SK-N-SH (cell line): ENCODE data around the gene SYCN. TPM values are rescaled to one million over a fixed set of nuclear protein-coding genes. Genes with fewer than 3 reads are reported as not detected.

Source experiments
- CTCF ChIA-PET: fragments of 300-600, 350-600 bp; formaldehyde crosslinking; extraction: SDS; loops from one replicate; lab custom pipeline; 2021; lab: Yijun Ruan, JAX
- POLR2A ChIA-PET: fragments of 350-600 bp; sonication (Branson Sonifier 250); formaldehyde crosslinking; extraction: SDS; loops from one replicate; lab custom pipeline; 2020; ENCODE audit warnings: antibody characterized with exemption, inconsistent platforms; lab: Yijun Ruan, JAX
- DNase-seq: peaks from one replicate; pipeline ENCODE4 v3.0.0; 2012
- H2AFZ ChIP-seq: fragments of 200-600 bp; sonication (generic); 2 replicates; pipeline ENCODE4 v1.8.1; 2016; ENCODE audit warnings: antibody characterized with exemption, mild to moderate bottlenecking, low read depth
- H3F3A ChIP-seq: fragments of 200-600 bp; sonication (generic); replicated peaks from 2 replicates; pipeline ENCODE3; 2016; ENCODE audit warnings: antibody characterized with exemption, mild to moderate bottlenecking; ENCODE audit not compliant: insufficient read depth
- H3K27ac ChIP-seq, 2 experiments: fragments of 200-500 bp in 1 of 2; fragments of 200-600 bp in 1 of 2; sonication (Bioruptor generic) in 1 of 2; sonication (generic), shearing (Covaris generic) in 1 of 2; 2 replicates each; pipeline versions ENCODE4 v1.5.1 to v1.6.1; 2014 to 2016; ENCODE audit warnings: low read depth in 2 of 2, inconsistent platforms in 1 of 2, low read length in 1 of 2, mild to moderate bottlenecking in 1 of 2, mixed read lengths in 1 of 2
- H3K27me3 ChIP-seq: fragments of 200-600 bp; sonication (generic), shearing (Covaris generic); 2 replicates; pipeline ENCODE4 v1.6.1; 2016; ENCODE audit warnings: mixed run types; ENCODE audit not compliant: insufficient read depth
- H3K36me3 ChIP-seq, 2 experiments: fragments of 200-500 bp in 1 of 2; fragments of 200-600 bp in 1 of 2; sonication (Bioruptor generic) in 1 of 2; sonication (generic) in 1 of 2; replicated peaks in 1 of 2; 2 replicates each; pipeline versions ENCODE3 to v1.5.1; 2014 to 2016; ENCODE audit warnings: low read length in 1 of 2, mild to moderate bottlenecking in 1 of 2; ENCODE audit not compliant: insufficient read depth in 2 of 2, control insufficient read depth in 1 of 2
- H3K4me1 ChIP-seq, 2 experiments: fragments of 200-500 bp in 1 of 2; fragments of 200-600 bp in 1 of 2; sonication (Bioruptor generic) in 1 of 2; sonication (generic), shearing (Covaris generic) in 1 of 2; 2 replicates each; pipeline versions ENCODE4 v1.5.1 to v1.6.1; 2014 to 2016; ENCODE audit warnings: low read depth in 1 of 2, low read length in 1 of 2, mixed run types in 1 of 2; ENCODE audit not compliant: insufficient read depth in 2 of 2, control insufficient read depth in 1 of 2
- H3K4me2 ChIP-seq: fragments of 200-600 bp; sonication (generic), shearing (Covaris generic); 2 replicates; pipeline ENCODE4 v1.6.1; 2017; ENCODE audit warnings: mixed run types
- H3K4me3 ChIP-seq, 2 experiments: fragments of 200-500 bp in 1 of 2; fragments of 200-600 bp in 1 of 2; sonication (Bioruptor generic) in 1 of 2; sonication (generic), shearing (Covaris generic) in 1 of 2; 2 replicates each; pipeline versions ENCODE4 v1.5.1 to v1.8.1; 2014 to 2016; ENCODE audit warnings: low read depth in 2 of 2, inconsistent platforms in 1 of 2, low read length in 1 of 2, mild to moderate bottlenecking in 1 of 2, mixed read lengths in 1 of 2, moderate library complexity in 1 of 2
- H3K79me2 ChIP-seq: fragments of 200-600 bp; sonication (generic); 2 replicates; pipeline ENCODE4 v1.8.1; 2017; ENCODE audit warnings: mild to moderate bottlenecking; ENCODE audit not compliant: insufficient read depth
- H3K9ac ChIP-seq: fragments of 200-600 bp; sonication (generic); 2 replicates; pipeline ENCODE4 v1.6.1; 2017; ENCODE audit warnings: mixed run types
- H3K9me2 ChIP-seq: fragments of 200-600 bp; sonication (generic); 2 replicates; pipeline ENCODE4 v1.6.1; 2017; ENCODE audit warnings: mixed run types
- H3K9me3 ChIP-seq: fragments of 200-600 bp; sonication (generic); 2 replicates; pipeline ENCODE4 v1.6.1; 2017; ENCODE audit warnings: mixed run types, mild to moderate bottlenecking, moderate library complexity
- H4K20me1 ChIP-seq: fragments of 200-600 bp; sonication (generic); 2 replicates; pipeline ENCODE4 v1.6.1; 2017; ENCODE audit warnings: mild to moderate bottlenecking, mixed run types; ENCODE audit not compliant: insufficient read depth
- EP300 ChIP-seq, 2 experiments: IDR thresholded peaks; 2 replicates each; pipeline versions ENCODE4 v1.4.0 to v1.6.1; 2012; ENCODE audit warnings: borderline replicate concordance in 1 of 2, low read depth in 1 of 2, low read length in 1 of 2
- FOSL2 ChIP-seq: IDR thresholded peaks from 2 replicates; pipeline ENCODE4 v1.4.0; 2012; ENCODE audit warnings: low read depth, mild to moderate bottlenecking, moderate library complexity, borderline replicate concordance
- FOXM1 ChIP-seq: IDR thresholded peaks from 2 replicates; pipeline ENCODE4 v1.4.0; 2012; ENCODE audit warnings: low read depth, mild to moderate bottlenecking
- GABPA ChIP-seq: IDR thresholded peaks from 2 replicates; pipeline ENCODE4 v1.4.0; 2012; ENCODE audit warnings: low read depth, mild to moderate bottlenecking
- JUND ChIP-seq: IDR thresholded peaks from 2 replicates; pipeline ENCODE4 v1.4.0; 2012
- MAX ChIP-seq: IDR thresholded peaks from 2 replicates; pipeline ENCODE4 v1.4.0; 2012; ENCODE audit warnings: low read depth
- MEF2A ChIP-seq: IDR thresholded peaks from 2 replicates; pipeline ENCODE4 v1.4.0; 2012; ENCODE audit warnings: low read depth, borderline replicate concordance
- NFIC ChIP-seq: IDR thresholded peaks from 2 replicates; pipeline ENCODE4 v1.4.0; 2012; ENCODE audit warnings: borderline replicate concordance
- POLR2AphosphoS5 ChIP-seq: IDR thresholded peaks from 2 replicates; pipeline ENCODE4 v1.6.1; 2012; ENCODE audit warnings: low read depth, low read length
- RCOR1 ChIP-seq: fragments of 150-350 bp; IDR thresholded peaks from 2 replicates; pipeline ENCODE4 v1.6.1; 2017; ENCODE audit warnings: antibody characterized with exemption, low read length
- RFX5 ChIP-seq: IDR thresholded peaks from 2 replicates; pipeline ENCODE4 v1.6.1; 2012; ENCODE audit warnings: mild to moderate bottlenecking, improper control_type of control experiment, low read length
- TCF12 ChIP-seq: IDR thresholded peaks from 2 replicates; pipeline ENCODE4 v1.4.0; 2012
- TEAD4 ChIP-seq: IDR thresholded peaks from 2 replicates; pipeline ENCODE4 v1.4.0; 2012; ENCODE audit warnings: mild to moderate bottlenecking, borderline replicate concordance; ENCODE audit not compliant: insufficient read depth
- YY1 ChIP-seq: IDR thresholded peaks from 2 replicates; pipeline ENCODE4 v1.4.0; 2012; ENCODE audit warnings: low read depth, mild to moderate bottlenecking
- WGBS: methylation state at CpG from one replicate; pipeline ENCODE4 v1.1.6; 2017; ENCODE audit warnings: low lambda C conversion rate; 5-methylcytosine and 5-hydroxymethylcytosine counted together
- polyA plus RNA-seq, 3 experiments: library from polyadenylated mRNA; depleted of rRNA; stranded (reverse); fragments of >200 nt; gene quantifications; 2 replicates each; pipeline ENCODE4 v1.2.3, GENCODE V29; 2012
- TF ChIP-seq, protein P1 (sequence below): IDR thresholded peaks from 2 replicates; pipeline ENCODE4 v1.4.0; 2012; ENCODE audit warnings: low read depth, borderline replicate concordance
- TF ChIP-seq, protein P2 (sequence below): IDR thresholded peaks from 2 replicates; pipeline ENCODE4; 2012
- TF ChIP-seq, protein P3 (sequence below): IDR thresholded peaks from 2 replicates; pipeline ENCODE4 v1.4.0; 2012; ENCODE audit warnings: low read depth, borderline replicate concordance
- TF ChIP-seq, protein P4 (sequence below): fragments of 150-350 bp; IDR thresholded peaks from 2 replicates; pipeline ENCODE4 v1.6.1; 2017; ENCODE audit warnings: antibody characterized with exemption, low read length, low read depth, borderline replicate concordance

SYCN gene
- polyA plus RNA-seq, 1 of the 3 experiments (the other 2 are of a cell fraction) = not detected

- 39% methylated on average over 6 of the region's 6 CpGs for WGBS
- ChIA-PET POLR2A (no interaction called here), CTCF (no interaction called here)
- H3K9me3 ChIP-seq = no peaks in the 10 kb centered on the region
- no peaks in the 10 kb centered on the region for H3K9me2 ChIP-seq
- no peaks in the 10 kb centered on the region for H3F3A ChIP-seq
- TF ChIP-seq MEF2A = no peak
- TF ChIP-seq, protein P1, sequence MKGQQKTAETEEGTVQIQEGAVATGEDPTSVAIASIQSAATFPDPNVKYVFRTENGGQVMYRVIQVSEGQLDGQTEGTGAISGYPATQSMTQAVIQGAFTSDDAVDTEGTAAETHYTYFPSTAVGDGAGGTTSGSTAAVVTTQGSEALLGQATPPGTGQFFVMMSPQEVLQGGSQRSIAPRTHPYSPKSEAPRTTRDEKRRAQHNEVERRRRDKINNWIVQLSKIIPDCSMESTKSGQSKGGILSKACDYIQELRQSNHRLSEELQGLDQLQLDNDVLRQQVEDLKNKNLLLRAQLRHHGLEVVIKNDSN = no peak
- TF ChIP-seq, protein P2, sequence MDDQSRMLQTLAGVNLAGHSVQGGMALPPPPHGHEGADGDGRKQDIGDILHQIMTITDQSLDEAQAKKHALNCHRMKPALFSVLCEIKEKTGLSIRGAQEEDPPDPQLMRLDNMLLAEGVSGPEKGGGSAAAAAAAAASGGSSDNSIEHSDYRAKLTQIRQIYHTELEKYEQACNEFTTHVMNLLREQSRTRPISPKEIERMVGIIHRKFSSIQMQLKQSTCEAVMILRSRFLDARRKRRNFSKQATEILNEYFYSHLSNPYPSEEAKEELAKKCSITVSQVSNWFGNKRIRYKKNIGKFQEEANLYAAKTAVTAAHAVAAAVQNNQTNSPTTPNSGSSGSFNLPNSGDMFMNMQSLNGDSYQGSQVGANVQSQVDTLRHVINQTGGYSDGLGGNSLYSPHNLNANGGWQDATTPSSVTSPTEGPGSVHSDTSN = no peak
- no peak for TF ChIP-seq RCOR1
- TF ChIP-seq MAX = no peak
- no peak for TF ChIP-seq RFX5
- TF ChIP-seq POLR2AphosphoS5 = no peak
- no peak for TF ChIP-seq YY1
- TF ChIP-seq, protein P3, sequence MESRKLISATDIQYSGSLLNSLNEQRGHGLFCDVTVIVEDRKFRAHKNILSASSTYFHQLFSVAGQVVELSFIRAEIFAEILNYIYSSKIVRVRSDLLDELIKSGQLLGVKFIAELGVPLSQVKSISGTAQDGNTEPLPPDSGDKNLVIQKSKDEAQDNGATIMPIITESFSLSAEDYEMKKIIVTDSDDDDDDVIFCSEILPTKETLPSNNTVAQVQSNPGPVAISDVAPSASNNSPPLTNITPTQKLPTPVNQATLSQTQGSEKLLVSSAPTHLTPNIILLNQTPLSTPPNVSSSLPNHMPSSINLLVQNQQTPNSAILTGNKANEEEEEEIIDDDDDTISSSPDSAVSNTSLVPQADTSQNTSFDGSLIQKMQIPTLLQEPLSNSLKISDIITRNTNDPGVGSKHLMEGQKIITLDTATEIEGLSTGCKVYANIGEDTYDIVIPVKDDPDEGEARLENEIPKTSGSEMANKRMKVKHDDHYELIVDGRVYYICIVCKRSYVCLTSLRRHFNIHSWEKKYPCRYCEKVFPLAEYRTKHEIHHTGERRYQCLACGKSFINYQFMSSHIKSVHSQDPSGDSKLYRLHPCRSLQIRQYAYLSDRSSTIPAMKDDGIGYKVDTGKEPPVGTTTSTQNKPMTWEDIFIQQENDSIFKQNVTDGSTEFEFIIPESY = no peak
- no peak for TF ChIP-seq JUND
- no peaks in the 10 kb centered on the region for H3K79me2 ChIP-seq
- no peak for DNase-seq
- no peak overlapping the region for H3K27ac ChIP-seq
- no peak overlapping the region for H3K9ac ChIP-seq
- H3K4me1 ChIP-seq = no peaks in the 10 kb centered on the region
- no peaks in the 10 kb centered on the region for H3K36me3 ChIP-seq
- H3K27me3 ChIP-seq = peaks cover 26% of the 10 kb centered on the region
- no peak overlapping the region for H2AFZ ChIP-seq
- no peak overlapping the region for H3K4me3 ChIP-seq
- H3K4me2 ChIP-seq = no peak overlapping the region
- no peaks in the 10 kb centered on the region for H4K20me1 ChIP-seq
Measured at GRCh38 chr19:39207293-39207836, 3.3 kb upstream of the SYCN start.

GRCh38 chr19:39206122-39206521 lies 2.1 kb upstream of the SYCN start:
- Histone ChIP-seq H3K27ac (no peak overlapping the region), H3K9me2 (no peaks in the 10 kb centered on the region), H3K4me3 (no peak overlapping the region), H4K20me1 (no peaks in the 10 kb centered on the region), H3K4me1 (no peaks in the 10 kb centered on the region), H3K27me3 (peaks cover 27% of the 10 kb centered on the region), H3K9ac (no peak overlapping the region)
- POLR2A ChIA-PET = no interaction called here
- CTCF ChIA-PET = interaction anchor here (1.6 kb wide), 1 partner anchor 84 kb away, joined by 5 read pairs; no protein-coding TSS in a partner anchor
- TF ChIP-seq, protein P2 = no peak
- TF ChIP-seq, protein P4, sequence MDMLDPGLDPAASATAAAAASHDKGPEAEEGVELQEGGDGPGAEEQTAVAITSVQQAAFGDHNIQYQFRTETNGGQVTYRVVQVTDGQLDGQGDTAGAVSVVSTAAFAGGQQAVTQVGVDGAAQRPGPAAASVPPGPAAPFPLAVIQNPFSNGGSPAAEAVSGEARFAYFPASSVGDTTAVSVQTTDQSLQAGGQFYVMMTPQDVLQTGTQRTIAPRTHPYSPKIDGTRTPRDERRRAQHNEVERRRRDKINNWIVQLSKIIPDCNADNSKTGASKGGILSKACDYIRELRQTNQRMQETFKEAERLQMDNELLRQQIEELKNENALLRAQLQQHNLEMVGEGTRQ = no peak
- TF ChIP-seq GABPA = no peak
- TF ChIP-seq, protein P3 = no peak
- TF ChIP-seq TEAD4 = no peak
- no peak for TF ChIP-seq EP300 (IDR thresholded peaks at IDR 0.05; ENCODE audit: borderline replicate concordance in 1 of 2, low read depth in 1 of 2, low read length in 1 of 2)
- no peak for TF ChIP-seq NFIC
- TF ChIP-seq FOSL2 = no peak
- no peak for TF ChIP-seq TCF12
- no peak for TF ChIP-seq JUND
- no peak for TF ChIP-seq FOXM1
- no peak for TF ChIP-seq MAX
- TF ChIP-seq, all 33 proteins: peak for 0
- H3K79me2 ChIP-seq = no peaks in the 10 kb centered on the region
- no peak for DNase-seq
- no peaks in the 10 kb centered on the region for H3K36me3 ChIP-seq
- 64% methylated on average over 6 of the region's 6 CpGs for WGBS
- no peaks in the 10 kb centered on the region for H3K9me3 ChIP-seq
- no peaks in the 10 kb centered on the region for H3F3A ChIP-seq
- H2AFZ ChIP-seq = no peak overlapping the region
- H3K4me2 ChIP-seq = no peak overlapping the region
